Prostate gland (tissue), 2 donors: ENCODE data around the gene GABRG3. TPM values are rescaled to one million over a fixed set of nuclear protein-coding genes. Genes with fewer than 3 reads are reported as not detected.

Source experiments
- DNase-seq: peaks from one replicate; pipeline ENCODE4 v3.0.0-alpha.2; 2019; ENCODE audit warnings: low spot score
- H3K27ac ChIP-seq, 2 donors: fragments of 200-600 bp; sonication (generic); 2 replicates each; pipeline ENCODE4 v1.5.1; 2017 to 2019
- H3K27me3 ChIP-seq: fragments of 200-600 bp; sonication (generic); replicated peaks from 2 replicates; pipeline ENCODE4 v1.5.1; 2019; ENCODE audit not compliant: insufficient read depth
- H3K36me3 ChIP-seq, 2 donors: fragments of 200-600 bp; sonication (generic); 1 replicate in 1 of 2; 2 replicates in 1 of 2; pipeline versions ENCODE4 v1.5.1 to v1.8.1; 2017 to 2019
- H3K4me1 ChIP-seq: fragments of 200-600 bp; sonication (generic); replicated peaks from 2 replicates; pipeline ENCODE4 v1.5.1; 2019
- H3K4me3 ChIP-seq, 2 donors: fragments of 200-600 bp; sonication (generic); 2 replicates each; pipeline ENCODE4 v1.5.1; 2017 to 2019
- H3K9me3 ChIP-seq: fragments of 200-600 bp; sonication (generic); 2 replicates; pipeline ENCODE4 v1.5.1; 2017
- CTCF ChIP-seq, 4 experiments: fragments of 200-600 bp in 2 of 4; fragments of 450-650 bp in 2 of 4; sonication (generic) in 2 of 4; IDR thresholded peaks; 1 replicate in 3 of 4; 2 replicates in 1 of 4; pipeline ENCODE4 v1.5.1; 2016 to 2019; ENCODE audit warnings: antibody characterized with exemption in 4 of 4, mild to moderate bottlenecking in 2 of 4, moderate library complexity in 2 of 4
- POLR2A ChIP-seq: fragments of 450-650 bp; IDR thresholded peaks from one replicate; pipeline ENCODE4 v1.6.1; 2016; ENCODE audit warnings: antibody characterized with exemption, mild to moderate bottlenecking
- POLR2AphosphoS5 ChIP-seq: sonication (generic); formaldehyde crosslinking; IDR thresholded peaks from one replicate; pipeline ENCODE4 v1.6.1; 2017; ENCODE audit warnings: antibody characterized with exemption
- WGBS: methylation state at CpG from one replicate; pipeline ENCODE4 v1.1.5; 2018; 5-methylcytosine and 5-hydroxymethylcytosine counted together
- intact Hi-C: fragments of 100-400 bp; cut with DNase I; formaldehyde crosslinking; loops from one replicate; pipeline ENCODE4 v1.14.2; 2022
- total RNA-seq, 2 donors: library from RNA; depleted of rRNA; stranded (reverse); fragments of >200 nt; gene quantifications; one replicate each; pipeline ENCODE4 v1.1.0, GENCODE V29; 2016

GABRG3 gene
- total RNA-seq, 2 donors from 2014 or later, result 15.6 to 35.4 TPM

- H3K9me3 ChIP-seq, result no peaks in the 10 kb centered on the region
- H3K27ac ChIP-seq, result no peak overlapping the region
- no peaks in the 10 kb centered on the region for H3K36me3 ChIP-seq
- no peak for TF ChIP-seq POLR2AphosphoS5
- TF ChIP-seq CTCF (IDR thresholded peaks at IDR 0.05), result no peak
- no peak for TF ChIP-seq POLR2A
- no peaks in the 10 kb centered on the region for H3K27me3 ChIP-seq
- 42% methylated on average over 4 of the region's 4 CpGs for WGBS
- H3K4me1 ChIP-seq, result no peaks in the 10 kb centered on the region
- H3K4me3 ChIP-seq, result no peak overlapping the region
- intact Hi-C loops, result no loop called here
- DNase-seq, result no peak
Measured at GRCh38 chr15:27383726-27384125, 412.7 kb downstream of the GABRG3 start.

GRCh38 chr15:27392163-27392562 lies 421.2 kb downstream of the GABRG3 start:
- no peak overlapping the region for H3K27ac ChIP-seq
- no peaks in the 10 kb centered on the region for H3K27me3 ChIP-seq
- no peaks in the 10 kb centered on the region for H3K36me3 ChIP-seq
- no peaks in the 10 kb centered on the region for H3K4me1 ChIP-seq
- intact Hi-C loops, result no loop called here
- no peak for TF ChIP-seq POLR2AphosphoS5
- TF ChIP-seq POLR2A, result no peak
- TF ChIP-seq CTCF (IDR thresholded peaks at IDR 0.05), result no peak
- 86% methylated on average over 3 of the region's 3 CpGs for WGBS
- no peaks in the 10 kb centered on the region for H3K9me3 ChIP-seq
- no peak overlapping the region for H3K4me3 ChIP-seq
- no peak for DNase-seq

GRCh38 chr15:27396521-27396920 lies 425.5 kb downstream of the GABRG3 start:
- Histone ChIP-seq H3K9me3 (no peaks in the 10 kb centered on the region), H3K27me3 (no peaks in the 10 kb centered on the region), H3K4me1 (no peaks in the 10 kb centered on the region), H3K27ac (no peak overlapping the region), H3K36me3 (no peaks in the 10 kb centered on the region), H3K4me3 (no peak overlapping the region)
- DNase-seq, result no peak
- intact Hi-C loops, result no loop called here
- TF ChIP-seq POLR2AphosphoS5 (no peak), POLR2A (no peak), CTCF (IDR thresholded peaks at IDR 0.05) (no peak)
- WGBS, result 53% methylated on average over 2 of the region's 2 CpGs

- intact Hi-C loops, result no loop called here
- no peaks in the 10 kb centered on the region for H3K4me1 ChIP-seq
- DNase-seq, result no peak
- H3K27ac ChIP-seq, result no peak overlapping the region
- TF ChIP-seq POLR2AphosphoS5 (no peak), CTCF (IDR thresholded peaks at IDR 0.05) (no peak), POLR2A (no peak)
- WGBS, result 91% methylated on average over 6 of the region's 6 CpGs
- H3K36me3 ChIP-seq, result no peaks in the 10 kb centered on the region
- no peaks in the 10 kb centered on the region for H3K9me3 ChIP-seq
- no peaks in the 10 kb centered on the region for H3K27me3 ChIP-seq
- H3K4me3 ChIP-seq, result no peak overlapping the region
Measured at GRCh38 chr15:27396996-27397395, 426.0 kb downstream of the GABRG3 start.

GRCh38 chr15:27398631-27399161 lies 427.7 kb downstream of the GABRG3 start:
- no peak for TF ChIP-seq POLR2A
- TF ChIP-seq POLR2AphosphoS5, result peak; percentile 85
- TF ChIP-seq CTCF (IDR thresholded peaks at IDR 0.05), result no peak
- Histone ChIP-seq H3K4me1 (no peaks in the 10 kb centered on the region), H3K27ac (peak overlapping the region; percentile 16 to 59), H3K27me3 (no peaks in the 10 kb centered on the region), H3K36me3 (no peaks in the 10 kb centered on the region), H3K4me3 (no peak overlapping the region), H3K9me3 (no peaks in the 10 kb centered on the region)
- intact Hi-C loops, result no loop called here
- 41% methylated on average over 8 of the region's 8 CpGs for WGBS
- peak; percentile 63 for DNase-seq
